Esophagus (tissue), 2 donors: ENCODE data around the gene NACAD. TPM values are rescaled to one million over a fixed set of nuclear protein-coding genes. Genes with fewer than 3 reads are reported as not detected.

Experiments used
- H3K27ac ChIP-seq, 2 donors: one replicate each; pipeline ENCODE4 v1.5.1; 2013; ENCODE audit warnings: low read depth in 2 of 2, mild to moderate bottlenecking in 2 of 2, inconsistent platforms in 1 of 2, low read length in 1 of 2, moderate library complexity in 1 of 2
- H3K27me3 ChIP-seq, 2 donors: one replicate each; pipeline ENCODE4 v1.6.1; 2013; ENCODE audit warnings: low read length in 2 of 2, control low read depth in 1 of 2, mild to moderate bottlenecking in 1 of 2; ENCODE audit not compliant: insufficient read depth in 2 of 2, control insufficient read depth in 1 of 2
- H3K36me3 ChIP-seq, 2 donors: one replicate each; pipeline ENCODE4 v1.6.1; 2013; ENCODE audit warnings: low read length in 1 of 2; ENCODE audit not compliant: control insufficient read depth in 2 of 2, insufficient read depth in 2 of 2
- H3K4me1 ChIP-seq, 2 donors: one replicate each; pipeline ENCODE4 v1.6.1; 2013; ENCODE audit warnings: low read length in 1 of 2; ENCODE audit not compliant: control insufficient read depth in 2 of 2, insufficient read depth in 2 of 2
- H3K4me3 ChIP-seq, 2 donors: one replicate each; pipeline ENCODE4 v1.5.1; 2013; ENCODE audit warnings: low read length in 2 of 2, mild to moderate bottlenecking in 2 of 2, low read depth in 1 of 2, moderate library complexity in 1 of 2
- H3K9me3 ChIP-seq, 2 donors: one replicate each; pipeline ENCODE4 v1.6.1; 2013; ENCODE audit warnings: mild to moderate bottlenecking in 2 of 2, low read depth in 1 of 2, low read length in 1 of 2, moderate library complexity in 1 of 2; ENCODE audit not compliant: control insufficient read depth in 2 of 2, insufficient read depth in 1 of 2
- WGBS, 2 donors: extraction: QIAGEN DNeasy Blood & Tissue Kit; methylation state at CpG; one replicate each; pipeline ENCODE4 v1.1.7; 2013; 5-methylcytosine and 5-hydroxymethylcytosine counted together
- polyA plus RNA-seq, 2 donors: library from polyadenylated mRNA; stranded (reverse); fragments of 200-250 nt; gene quantifications; one replicate each; pipeline ENCODE4 v1.2.3, GENCODE V29; 2013
- donor health status: healthy with polysubstance abuse.
- donor health status: Bipolar disorder and iron deficiency.

The NACAD gene
- polyA plus RNA-seq, 2 donors = 0.37 to 0.65 TPM

DNA sequence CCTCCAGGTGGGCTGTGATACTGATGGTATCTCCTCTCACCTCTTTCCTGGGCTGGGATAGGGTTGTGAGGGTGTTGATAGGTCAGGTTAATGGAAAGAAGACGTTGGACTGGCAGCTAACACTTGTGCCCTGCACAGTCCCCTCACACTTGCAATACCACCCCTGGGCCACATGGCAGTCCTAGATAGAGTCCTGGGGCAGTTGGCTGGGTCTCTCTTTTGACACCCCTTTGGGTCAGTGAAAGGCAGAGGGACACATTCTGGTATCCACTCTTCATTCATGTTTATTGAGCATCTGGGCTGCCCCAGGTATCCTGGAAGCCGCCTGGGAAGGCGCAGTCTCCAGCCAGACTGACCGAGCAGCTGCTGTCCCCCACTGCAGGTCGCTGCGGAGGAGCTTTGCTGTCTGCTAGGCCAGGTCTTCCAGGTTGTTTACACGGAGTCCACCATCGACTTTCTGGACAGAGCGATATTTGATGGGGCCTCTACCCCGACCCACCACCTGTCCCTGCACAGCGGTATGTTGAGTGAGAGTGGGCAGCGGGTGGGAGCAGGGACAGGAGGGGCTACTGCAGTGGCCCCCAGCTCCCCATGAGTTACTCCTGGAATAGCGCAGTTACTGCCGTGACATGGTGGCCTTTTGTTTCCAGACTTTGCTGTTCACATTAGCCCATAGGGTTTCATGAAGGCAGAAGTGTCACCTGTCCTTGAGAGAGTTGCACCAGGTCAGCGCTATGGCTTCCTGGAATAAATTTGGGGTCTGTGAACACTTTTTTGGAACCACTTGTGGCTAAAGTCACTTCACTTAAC lies 19.1 kb downstream of the NACAD start:
- WGBS, 2 donors = 94 to 95% methylated on average over 15 of the region's 15 CpGs
- peaks cover 7 to 61% of the 10 kb centered on the region in 2 donors for H3K36me3 ChIP-seq

GRCh38 chr7:45068236-45069023 lies 20.3 kb downstream of the NACAD start:
- WGBS, 2 donors = 86 to 87% methylated on average over 15 of the region's 15 CpGs
- Histone ChIP-seq H3K4me3 (no peak overlapping the region), H3K9me3 (no peaks in the 10 kb centered on the region), H3K36me3 (peaks cover 7 to 60% of the 10 kb centered on the region in 2 donors), H3K27me3 (no peaks in the 10 kb centered on the region), H3K4me1 (peaks cover 0 to 15% of the 10 kb centered on the region in 2 donors), H3K27ac (no peak overlapping the region)

More for the DNA sequence above, 19.1 kb downstream of the NACAD start:
- H3K4me3 ChIP-seq = no peak overlapping the region
- H3K27me3 ChIP-seq = no peaks in the 10 kb centered on the region
- no peaks in the 10 kb centered on the region for H3K9me3 ChIP-seq
- peaks cover 0 to 23% of the 10 kb centered on the region in 2 donors for H3K4me1 ChIP-seq
- no peak overlapping the region for H3K27ac ChIP-seq

GRCh38 chr7:45067582-45067981 lies 21.2 kb downstream of the NACAD start:
- Histone ChIP-seq H3K9me3 (no peaks in the 10 kb centered on the region), H3K27ac (no peak overlapping the region), H3K4me1 (peaks cover 0 to 8% of the 10 kb centered on the region in 2 donors), H3K36me3 (peaks cover 7 to 52% of the 10 kb centered on the region in 2 donors), H3K4me3 (no peak overlapping the region), H3K27me3 (no peaks in the 10 kb centered on the region)
- WGBS, 2 donors = 98 to 99% methylated on average over 3 of the region's 3 CpGs

GRCh38 chr7:45066409-45066808 lies 22.4 kb downstream of the NACAD start:
- no peak overlapping the region for H3K27ac ChIP-seq
- no peaks in the 10 kb centered on the region for H3K9me3 ChIP-seq
- no peaks in the 10 kb centered on the region for H3K27me3 ChIP-seq
- 86 to 90% methylated on average over 7 of the region's 7 CpGs for WGBS, 2 donors
- peaks cover 0 to 8% of the 10 kb centered on the region in 2 donors for H3K4me1 ChIP-seq
- H3K36me3 ChIP-seq = peaks cover 7 to 53% of the 10 kb centered on the region in 2 donors
- H3K4me3 ChIP-seq = no peak overlapping the region

DNA sequence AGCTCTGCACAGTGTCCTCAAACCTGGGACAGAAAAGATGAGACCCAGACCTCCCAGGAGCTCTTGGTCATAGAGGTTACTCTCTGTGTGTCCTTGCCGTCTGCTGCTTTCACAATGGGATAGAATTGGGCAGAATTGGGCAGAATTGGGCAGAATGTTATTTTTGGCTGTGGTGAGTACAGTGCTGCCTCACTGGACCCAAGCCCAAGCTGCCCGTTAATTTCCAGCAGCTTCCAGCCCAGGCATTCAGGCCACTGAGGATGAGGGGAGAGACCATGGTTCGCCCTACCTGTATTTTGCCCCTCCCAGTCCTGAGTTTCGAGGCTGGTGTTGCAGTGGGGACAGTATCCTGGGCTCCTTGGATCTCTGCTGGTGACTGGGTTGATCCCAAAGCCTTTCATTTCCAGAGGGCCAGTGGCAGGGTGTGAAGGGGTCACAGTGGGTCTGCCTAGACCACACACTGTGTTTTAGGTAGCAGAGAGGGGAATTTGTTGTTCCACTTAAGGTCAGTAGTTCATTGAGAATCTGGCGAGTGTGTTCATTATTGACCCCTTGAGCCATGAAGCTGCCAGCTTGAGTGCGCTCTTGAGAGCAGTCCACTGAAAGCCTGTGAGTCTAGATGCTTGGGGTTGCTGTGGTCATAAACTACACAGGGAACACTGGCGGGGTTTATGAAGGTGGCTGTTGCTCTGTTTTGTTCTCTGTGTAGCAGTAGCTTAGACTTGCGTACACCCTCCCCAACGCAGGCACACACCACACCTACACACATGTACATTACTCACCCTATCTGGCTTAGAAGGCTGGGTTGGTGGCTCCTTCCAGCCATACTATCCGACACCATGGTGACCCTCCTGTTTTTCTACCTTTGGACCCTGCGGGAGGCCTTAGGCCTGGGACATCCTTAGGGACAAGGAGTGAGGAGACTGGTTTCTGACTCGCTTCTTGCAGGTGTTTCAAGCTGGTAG lies 23.5 kb downstream of the NACAD start:
- Histone ChIP-seq H3K27me3 (no peaks in the 10 kb centered on the region), H3K36me3 (peaks cover 7 to 52% of the 10 kb centered on the region in 2 donors), H3K4me1 (peaks cover 0 to 8% of the 10 kb centered on the region in 2 donors), H3K9me3 (no peaks in the 10 kb centered on the region), H3K4me3 (no peak overlapping the region), H3K27ac (no peak overlapping the region)
- WGBS, 2 donors = 82 to 94% methylated on average over 12 of the region's 12 CpGs

GRCh38 chr7:45064047-45064725 lies 24.6 kb downstream of the NACAD start:
- H3K27me3 ChIP-seq = no peaks in the 10 kb centered on the region
- H3K4me1 ChIP-seq = peaks cover 0 to 8% of the 10 kb centered on the region in 2 donors
- no peaks in the 10 kb centered on the region for H3K9me3 ChIP-seq
- H3K36me3 ChIP-seq = peaks cover 7 to 42% of the 10 kb centered on the region in 2 donors
- no peak overlapping the region for H3K4me3 ChIP-seq
- H3K27ac ChIP-seq = no peak overlapping the region
- 89 to 94% methylated on average over 16 of the region's 16 CpGs for WGBS, 2 donors

- Histone ChIP-seq H3K27ac (no peak overlapping the region), H3K36me3 (peaks cover 7 to 30% of the 10 kb centered on the region in 2 donors), H3K9me3 (no peaks in the 10 kb centered on the region), H3K27me3 (no peaks in the 10 kb centered on the region), H3K4me3 (no peak overlapping the region), H3K4me1 (no peaks in the 10 kb centered on the region)
- 91 to 93% methylated on average over 1 of the region's 1 CpG for WGBS, 2 donors
Measured at GRCh38 chr7:45061806-45062425, 26.9 kb downstream of the NACAD start.

- 97 to 98% methylated on average over 2 of the region's 2 CpGs for WGBS, 2 donors
- Histone ChIP-seq H3K27me3 (no peaks in the 10 kb centered on the region), H3K4me3 (no peak overlapping the region), H3K4me1 (no peaks in the 10 kb centered on the region), H3K36me3 (peaks cover 7 to 28% of the 10 kb centered on the region in 2 donors), H3K9me3 (no peaks in the 10 kb centered on the region), H3K27ac (no peak overlapping the region)
Measured at GRCh38 chr7:45061352-45061751, 27.4 kb downstream of the NACAD start.
